GM18907 (cell line): ENCODE data around the gene DSCAM.

ENCODE experiments used
- ATAC-seq: cut with Tn5 transposase; IDR thresholded peaks from one replicate; pipeline ENCODE4 v1.9.1; 2021; ENCODE audit warnings: mild to moderate bottlenecking, moderate library complexity; ENCODE audit not compliant: unreplicated experiment

The DSCAM gene

DNA sequence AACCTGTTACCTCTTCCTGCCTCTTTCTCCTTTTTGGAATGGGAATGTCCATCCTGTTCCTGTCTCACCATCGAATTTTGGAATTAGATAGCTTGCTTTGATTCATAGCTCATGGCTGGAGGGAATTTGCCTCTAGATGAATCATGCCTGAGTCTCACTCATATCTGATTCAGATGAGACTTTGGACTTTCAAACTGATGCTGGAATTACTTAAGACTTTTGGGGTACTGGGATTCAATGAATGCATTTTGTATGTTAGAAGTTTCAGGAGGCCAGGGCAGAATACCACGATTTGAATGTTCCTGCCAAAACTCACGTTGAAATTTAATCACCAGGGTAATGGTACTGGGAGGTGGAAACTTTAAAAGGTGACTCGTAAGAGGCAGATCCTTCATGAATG, 132.4 kb downstream of the DSCAM start:
- no peak for ATAC-seq

DNA sequence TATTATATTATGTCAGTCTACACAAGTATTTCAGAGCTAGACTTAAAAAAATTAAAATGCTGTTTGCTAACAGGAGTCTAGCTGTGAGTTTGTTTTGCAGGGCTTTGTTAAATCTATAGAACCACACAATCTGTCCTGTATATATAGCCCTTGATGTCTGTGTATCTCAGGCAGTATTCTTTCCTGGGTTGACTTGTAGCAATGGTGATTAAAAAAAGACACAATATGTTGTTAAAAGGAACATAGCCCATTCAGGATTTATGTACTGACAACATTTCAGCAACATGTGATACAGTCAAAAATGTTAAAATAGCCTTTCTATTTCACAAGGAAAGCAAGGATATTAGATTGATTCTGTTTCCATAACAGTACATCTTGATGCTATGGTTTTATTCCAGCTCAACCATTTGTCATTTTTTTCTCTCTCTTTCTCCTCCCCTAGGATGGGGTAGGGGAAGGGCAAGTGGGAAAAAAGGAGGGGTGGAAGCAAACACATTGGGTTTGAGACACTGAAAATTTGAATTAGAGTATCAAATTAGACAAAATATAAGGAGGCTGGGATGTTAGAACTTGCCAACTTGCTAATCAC, 139.2 kb downstream of the DSCAM start:
- no peak for ATAC-seq

DNA sequence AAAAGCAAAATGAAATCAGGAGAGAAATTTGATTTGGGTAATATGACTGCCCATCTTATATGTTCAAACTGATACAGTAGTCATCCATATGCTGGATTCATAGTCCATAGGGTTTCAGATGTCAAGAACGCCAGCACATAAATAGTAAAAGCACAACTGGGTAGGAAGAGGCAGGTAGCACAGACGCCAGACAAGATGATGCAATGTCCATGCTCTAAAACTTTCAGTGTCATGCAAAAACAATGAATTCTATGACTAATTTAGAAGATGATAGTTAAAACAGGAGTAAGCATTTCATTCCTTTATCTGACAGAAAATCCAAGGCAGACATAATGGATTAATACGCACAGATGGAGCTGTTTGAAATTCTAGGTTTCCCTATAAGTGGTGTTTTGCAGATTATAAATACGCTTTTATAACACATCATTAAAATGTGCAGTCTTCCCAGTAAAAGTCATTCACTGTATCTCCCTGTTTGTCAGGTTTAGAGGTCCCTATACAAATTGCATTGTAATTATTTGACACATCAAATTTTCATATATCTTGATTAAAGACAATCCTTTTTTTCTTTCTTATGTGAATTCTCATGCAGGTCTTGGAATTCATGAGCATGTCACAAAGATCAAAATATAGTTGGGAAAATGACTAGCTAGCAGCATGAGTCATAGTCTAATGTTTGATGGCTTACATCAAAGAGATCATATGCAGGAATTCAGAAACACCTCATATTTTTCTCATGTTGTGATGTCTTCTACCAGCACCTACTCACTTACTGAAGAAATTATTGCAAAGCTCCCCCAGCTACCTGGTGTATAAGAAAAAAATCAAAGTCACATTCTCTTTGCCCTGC, 139.9 kb downstream of the DSCAM start:
- ATAC-seq = no peak

DNA sequence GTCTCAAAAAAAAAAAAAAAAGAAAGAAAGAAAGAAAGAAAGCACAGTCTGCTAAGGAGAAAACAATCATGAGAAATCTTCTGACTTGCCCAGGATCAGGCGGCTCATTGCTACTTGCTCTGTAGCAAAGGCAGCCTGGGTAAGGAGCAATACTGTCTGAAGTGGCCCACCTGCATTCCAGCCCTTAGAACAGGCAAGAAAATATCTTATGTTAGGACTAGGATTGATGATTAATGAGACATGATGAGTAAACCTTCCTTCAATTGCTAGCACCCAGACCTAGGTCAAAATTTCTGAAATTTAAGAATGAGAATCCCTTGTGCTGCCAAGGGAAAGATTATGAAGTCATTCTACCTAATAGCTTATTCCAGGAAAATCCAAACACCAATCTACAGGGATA, 140.8 kb downstream of the DSCAM start:
- ATAC-seq = no peak

DNA sequence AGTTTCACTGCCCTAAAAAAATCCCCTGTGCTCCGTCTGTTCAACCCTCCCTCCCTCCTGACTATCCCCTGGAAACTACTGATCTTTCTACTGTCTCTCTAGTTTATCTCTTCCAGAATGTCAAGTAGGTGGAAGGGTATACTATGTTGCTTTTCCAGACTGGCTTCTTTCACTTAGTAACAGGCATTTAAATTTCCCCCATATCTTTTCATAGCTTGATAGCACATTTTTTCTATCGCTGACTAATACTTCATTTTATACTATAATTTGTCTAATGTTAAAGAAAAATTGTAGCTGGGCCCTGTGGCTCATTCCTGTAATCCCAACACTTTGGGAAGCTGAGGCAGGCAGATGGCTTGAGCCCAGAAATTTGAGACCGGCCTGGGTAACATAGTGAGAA, 142.8 kb downstream of the DSCAM start:
- no peak for ATAC-seq

DNA sequence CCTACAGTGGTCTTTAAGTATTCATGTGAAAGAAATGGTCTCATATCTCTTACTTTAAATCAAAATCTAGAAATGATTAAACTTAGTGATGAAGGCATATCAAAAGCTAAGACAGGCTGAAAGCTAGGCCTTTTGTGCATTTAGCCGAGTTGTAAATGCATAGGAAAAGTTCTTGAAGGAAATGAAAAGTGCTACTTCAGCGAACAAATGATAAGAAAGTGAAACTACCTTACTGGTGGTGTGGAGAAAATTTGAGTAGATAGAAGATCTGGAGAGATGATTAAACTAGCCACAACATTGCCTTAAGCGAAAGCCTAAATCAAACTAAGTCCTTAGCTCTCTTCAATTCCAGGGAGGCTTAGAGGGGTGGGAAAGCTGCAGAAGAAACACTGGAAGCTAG, 147.6 kb downstream of the DSCAM start:
- no peak for ATAC-seq

DNA sequence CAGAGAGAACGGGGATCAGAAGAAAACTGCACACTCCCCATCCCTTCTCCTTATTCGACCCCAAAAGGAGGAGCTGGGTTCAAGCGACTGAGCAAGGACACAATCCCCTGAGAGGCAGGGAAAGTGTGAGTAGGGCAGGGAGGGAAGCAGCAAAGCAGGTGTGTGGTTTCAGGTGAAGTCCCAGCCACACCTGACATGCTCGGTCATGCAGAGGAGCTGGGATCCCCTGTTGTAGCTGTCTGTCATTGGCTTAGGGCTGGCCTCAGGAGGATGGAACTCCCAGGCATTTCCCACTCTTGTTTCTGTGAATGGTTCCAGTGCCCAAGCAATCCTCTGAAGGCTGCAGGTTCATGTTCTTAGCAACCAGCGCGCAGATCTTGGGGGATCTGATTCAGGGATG, 150.7 kb downstream of the DSCAM start:
- ATAC-seq = no peak

DNA sequence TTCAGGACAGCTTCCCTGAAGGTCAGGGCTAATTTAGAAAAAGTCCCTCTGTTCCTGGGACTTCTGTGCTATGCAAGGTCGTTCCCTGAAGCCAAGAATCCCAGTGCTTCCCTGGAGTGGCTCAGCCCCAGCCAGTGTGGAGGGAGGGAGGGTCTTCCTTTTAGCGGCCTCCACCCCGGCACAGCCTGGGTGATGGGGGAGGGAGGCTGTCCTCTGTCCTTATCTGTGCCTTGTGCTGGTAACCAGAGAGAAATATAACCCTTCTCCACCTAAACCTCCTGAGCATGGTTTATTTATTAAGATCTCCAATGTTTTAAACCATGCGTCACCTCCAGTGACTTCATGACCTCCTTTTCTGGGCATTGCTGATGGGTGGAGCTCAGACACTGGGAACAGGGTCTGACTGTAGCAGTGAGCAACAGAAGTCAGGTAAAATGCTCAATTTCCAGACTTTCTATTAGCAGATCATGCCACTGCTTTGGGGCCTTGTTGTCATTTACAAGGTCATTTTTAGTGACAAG, 157.1 kb downstream of the DSCAM start:
- no peak for ATAC-seq

DNA sequence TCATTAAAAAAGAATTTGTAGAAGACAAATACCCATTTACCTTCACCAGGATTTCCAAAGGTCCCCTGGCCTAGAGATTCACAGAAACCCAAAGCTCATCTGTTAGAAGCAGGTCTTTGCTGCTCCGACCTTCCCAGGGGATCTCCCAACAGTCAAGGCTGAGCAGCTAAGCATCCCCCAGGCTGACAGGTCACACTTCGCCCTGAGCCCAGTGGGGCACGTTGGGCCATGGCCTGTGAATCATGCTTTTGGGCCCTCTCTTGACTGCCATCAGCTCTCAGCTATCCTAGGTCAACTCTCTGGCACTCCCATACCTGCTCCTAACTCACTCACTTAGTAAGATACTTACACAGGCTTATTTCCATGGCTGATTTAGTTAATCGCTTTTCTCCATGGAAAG, 157.7 kb downstream of the DSCAM start:
- no peak for ATAC-seq

DNA sequence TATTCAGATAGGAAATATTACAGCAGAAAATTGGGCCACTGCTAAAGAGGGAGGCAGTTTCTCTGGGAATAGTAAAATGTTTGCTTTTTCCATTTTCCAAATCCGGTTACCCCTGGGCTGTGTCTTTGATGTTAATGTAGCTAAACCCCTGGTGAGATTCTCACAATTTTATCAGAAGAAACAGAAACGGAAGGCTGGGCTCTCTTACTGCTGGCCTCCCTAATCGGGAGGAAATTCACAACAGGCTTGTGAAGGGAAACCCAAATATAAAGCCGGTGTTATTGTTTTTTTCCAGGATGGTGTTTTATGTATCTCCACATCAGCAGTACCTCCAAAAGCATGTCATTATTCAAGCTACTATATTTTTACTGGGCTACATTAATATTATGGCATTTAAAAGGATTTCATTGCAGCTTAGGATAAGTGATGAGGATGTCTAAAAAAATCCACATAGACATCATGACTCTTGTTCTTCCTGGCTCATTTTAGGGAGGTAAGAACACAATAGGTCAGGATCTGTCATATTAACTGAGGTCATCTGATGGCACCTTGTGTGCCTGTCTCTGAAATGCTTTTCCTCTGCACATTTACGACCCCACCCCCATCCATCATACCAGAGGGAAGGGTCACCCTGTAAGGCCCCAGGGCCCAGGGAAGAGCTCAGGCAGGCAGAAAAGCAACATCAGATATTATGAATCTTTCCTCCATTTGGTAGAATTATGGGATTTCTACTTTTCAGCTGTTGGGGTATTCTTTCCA, 158.7 kb downstream of the DSCAM start:
- ATAC-seq = no peak

DNA sequence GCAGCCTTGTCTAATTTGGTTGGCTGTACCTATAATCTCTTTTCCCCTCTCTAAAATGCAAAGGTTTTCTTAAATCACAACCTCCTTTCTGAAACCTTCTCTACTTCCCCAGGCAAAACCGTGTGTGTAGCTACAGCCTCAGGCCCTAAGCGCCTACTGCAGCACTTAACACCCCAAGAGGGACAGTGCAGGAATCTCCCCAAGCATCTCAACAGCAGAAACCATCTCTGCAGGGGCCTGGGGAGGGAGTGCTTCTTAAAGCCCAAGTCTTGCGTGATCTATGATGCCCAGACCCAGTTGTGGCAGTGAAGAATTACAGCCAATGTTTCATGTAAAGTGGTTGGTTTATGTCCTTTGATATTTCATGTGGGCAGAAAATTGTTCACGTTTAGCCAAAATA, 159.3 kb downstream of the DSCAM start:
- no peak for ATAC-seq

DNA sequence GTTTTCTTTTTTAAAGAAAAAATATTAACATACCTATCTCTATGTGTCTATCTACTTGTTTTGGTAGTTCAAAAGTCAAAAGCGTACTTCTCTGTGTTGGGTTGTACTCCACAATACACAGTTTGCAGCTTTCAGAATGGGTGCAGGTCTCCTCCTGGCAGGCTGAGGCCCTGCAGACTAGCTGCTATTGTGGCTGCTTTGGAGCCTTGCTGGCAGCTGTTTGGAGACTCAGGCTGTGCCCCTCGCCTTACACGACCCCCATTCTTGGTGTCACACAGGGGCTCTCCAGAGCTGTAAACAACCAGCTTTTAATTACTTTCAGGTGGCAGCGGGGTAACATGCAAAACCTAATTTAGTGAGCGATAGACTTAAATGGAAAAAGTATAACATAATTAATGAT, 160.4 kb downstream of the DSCAM start:
- no peak for ATAC-seq

DNA sequence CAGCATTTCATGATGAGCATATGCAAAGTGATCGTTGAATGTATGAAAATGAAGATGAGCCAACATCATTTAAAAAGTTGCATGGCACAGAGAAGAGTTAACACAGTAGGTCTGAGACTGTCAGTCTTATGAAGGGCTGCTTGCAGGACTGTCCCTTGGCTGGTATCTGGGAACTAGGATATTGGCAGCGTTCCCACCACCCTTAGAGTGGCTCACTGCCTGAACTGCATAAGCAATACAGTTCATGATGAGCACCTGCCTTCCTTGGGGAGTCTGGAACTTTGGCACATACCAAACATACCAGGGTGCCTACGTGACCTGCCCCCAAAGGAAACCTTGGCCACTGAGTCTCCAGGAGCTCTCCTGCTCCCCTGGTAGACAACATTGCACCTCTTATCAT, 161.8 kb downstream of the DSCAM start:
- ATAC-seq = no peak

DNA sequence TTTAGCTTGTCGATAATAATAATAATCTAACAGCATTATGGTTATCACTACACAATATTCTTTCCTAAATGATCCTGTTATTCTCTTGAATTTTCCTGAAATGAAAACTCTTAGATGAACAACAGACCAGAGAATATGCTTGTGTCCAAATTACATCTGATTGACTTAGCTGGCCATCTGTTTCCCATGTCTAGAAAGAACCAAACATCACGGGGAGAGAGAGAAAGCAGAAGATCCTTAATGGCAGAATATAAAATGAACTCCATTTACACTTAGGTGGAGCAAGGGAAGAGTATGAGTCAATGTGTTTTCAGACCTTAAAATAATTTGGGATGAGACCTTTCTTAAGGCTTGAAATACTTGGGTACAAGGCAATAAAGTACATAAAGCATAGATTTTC, 162.2 kb downstream of the DSCAM start:
- ATAC-seq = no peak

DNA sequence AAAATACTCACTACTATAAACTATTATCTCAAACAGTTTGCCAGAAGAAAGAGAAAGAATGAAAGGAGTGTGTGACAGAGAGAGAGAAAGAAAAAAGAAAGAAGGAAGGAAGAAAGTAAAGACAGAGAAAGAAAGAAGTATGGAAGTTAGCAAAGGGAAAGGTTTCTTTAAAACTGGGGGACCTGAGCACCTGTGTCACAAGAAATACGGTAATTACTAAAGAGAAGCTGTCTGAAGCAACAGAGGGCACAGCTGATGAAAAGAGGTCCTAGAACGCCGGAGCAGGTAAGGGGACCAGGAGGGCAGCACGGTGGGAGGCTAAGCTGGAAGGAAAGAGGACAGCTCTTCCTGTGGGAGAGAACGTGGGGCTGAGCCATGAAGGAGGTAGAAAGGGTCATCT, 163.6 kb downstream of the DSCAM start:
- no peak for ATAC-seq

DNA sequence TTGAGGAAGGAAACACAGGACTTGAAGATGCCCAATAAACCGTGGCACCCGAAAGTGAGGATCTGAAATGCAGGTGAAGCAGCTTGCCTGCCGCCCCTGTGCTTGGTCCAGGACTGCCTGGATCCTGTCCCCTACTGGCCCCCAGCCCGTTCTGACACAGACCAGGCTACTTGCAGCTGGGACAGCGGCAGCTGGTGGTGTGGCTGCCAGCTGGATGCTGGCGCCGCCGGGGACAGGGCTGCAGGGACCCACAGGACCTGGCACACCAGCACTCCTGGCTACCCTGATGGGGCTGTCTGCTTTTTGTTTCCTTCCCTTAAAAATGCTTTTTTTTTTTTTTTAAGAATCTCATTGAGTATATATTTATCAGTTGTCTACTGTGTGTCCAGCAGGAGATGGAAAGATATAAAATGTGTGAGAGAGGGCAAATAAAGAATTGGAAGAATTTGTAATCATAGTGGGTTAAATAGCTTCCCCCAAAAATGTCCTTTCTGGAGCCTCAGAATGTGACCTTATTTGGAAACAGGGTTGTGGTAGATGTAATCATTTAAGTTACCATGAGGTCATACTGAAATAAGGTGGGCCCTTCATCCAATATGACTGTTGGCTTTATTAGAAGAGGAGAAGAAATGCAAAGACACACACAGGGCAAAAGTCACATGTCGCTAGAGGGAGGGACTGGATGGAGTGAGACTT, 165.6 kb downstream of the DSCAM start:
- no peak for ATAC-seq

DNA sequence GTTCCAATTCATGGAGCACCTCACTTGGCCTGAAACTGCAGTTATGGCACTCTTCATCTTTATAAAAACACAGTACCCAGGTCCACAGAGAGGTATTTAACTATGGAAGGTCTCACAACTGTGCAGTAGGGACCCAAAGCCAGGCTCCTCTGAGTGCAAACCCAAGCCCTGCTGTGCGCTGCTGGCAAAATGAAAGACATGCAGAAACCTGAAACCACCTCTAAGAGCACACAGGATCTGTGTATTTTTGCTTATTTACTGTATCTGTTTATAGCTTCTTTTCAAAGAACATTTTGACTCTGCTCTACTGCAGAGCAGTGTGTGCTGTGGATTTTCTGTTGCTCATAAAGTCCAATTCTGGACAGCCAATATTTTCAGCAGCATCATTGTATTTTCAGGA, 166.6 kb downstream of the DSCAM start:
- no peak for ATAC-seq

DNA sequence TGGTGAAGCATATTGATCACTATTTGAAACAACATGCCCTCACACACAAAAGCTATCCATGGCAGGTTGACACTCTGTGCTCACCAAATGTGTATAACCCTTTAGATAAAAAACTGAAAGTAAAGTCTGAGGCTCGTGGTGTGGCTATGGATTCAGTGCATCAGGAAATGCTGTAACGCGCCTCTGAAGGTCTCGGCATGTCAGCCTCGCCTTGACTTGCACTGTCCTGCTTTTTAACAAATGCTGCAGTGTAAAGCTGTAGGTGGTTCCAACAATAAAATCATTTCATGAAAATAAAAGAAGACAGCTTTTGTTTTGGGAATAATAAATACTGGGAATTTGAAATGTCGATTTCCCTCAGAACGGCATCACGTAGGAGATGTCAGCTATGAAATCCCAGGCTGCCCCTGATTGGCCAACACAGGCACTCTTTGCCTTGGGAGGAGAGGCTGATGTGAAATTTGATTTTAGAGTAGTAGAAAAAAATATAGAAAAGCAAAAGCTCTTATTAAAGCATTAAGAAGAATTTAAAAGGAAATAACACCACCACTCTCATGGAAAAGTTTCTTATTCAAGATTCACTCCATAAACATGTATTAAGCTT, 168.2 kb downstream of the DSCAM start:
- ATAC-seq = no peak

DNA sequence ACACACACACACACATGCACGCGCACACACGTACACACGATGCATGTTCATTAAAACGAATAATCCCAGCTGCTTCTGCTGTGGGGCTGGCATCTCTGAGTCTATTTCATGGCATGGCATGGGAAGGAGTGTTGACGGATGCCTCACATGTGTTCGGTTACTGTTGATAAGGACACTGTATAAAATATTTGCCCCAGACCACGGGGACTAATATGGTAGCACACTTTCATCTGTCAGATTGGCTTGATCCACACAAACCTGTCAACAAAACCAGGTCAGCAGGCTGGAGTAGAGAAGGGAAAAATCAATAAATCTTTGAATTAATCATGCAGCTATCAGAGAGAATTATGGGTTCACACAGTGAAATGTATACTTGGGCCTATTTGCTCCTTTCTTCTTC, 171.9 kb downstream of the DSCAM start:
- ATAC-seq = no peak

DNA sequence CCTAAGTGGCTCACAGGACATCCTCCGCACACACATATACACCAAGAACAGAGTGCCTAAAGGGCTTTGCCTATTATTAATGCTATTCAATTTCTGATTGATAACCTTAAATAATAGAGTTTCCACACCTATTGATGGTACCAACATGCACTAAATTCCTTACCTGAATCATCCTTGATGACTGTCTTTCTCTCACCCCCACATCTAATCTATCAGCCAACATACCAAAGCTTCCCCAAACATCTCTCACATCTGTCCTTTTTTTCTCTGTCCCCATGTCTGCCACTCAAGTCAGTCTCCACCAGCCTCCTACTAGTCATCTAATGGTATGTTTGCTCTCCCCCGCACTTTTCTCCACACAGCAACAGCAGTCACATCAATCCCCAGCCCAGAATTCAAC, 174.4 kb downstream of the DSCAM start:
- ATAC-seq = no peak

DNA sequence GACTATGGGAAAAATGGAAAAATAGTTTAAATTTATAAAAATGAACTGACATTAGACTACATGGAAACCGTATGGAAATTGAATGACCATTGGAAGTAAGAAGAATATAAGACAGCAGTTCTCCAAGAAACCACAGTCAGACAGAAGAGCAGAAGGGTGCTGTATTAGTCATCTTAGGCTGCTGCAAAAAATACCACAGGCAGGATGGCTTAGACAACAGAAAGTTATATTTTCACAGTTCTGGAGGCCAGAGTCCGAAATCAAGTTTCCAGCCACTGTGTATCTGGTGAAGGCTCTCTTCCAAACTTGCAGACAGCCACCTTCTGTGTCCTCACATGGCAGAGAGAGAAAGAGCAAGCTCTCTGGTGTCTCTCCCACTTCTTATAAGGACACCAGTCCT, 175.2 kb downstream of the DSCAM start:
- ATAC-seq = no peak
